Measurements from ENCODE around the gene NBEAL2. TPM values are rescaled to one million over a fixed set of nuclear protein-coding genes. Genes with fewer than 3 reads are reported as not detected.

NBEAL2 gene
- polyA plus RNA-seq, 1 donor from 2014 or later: 3.3 TPM

- Histone ChIP-seq H3K36me3 (ENCODE audit: insufficient read depth, low read length) (no peaks in the 10 kb centered on the region), H3K27me3 (ENCODE audit: insufficient read depth, low read depth, low read length) (no peaks in the 10 kb centered on the region), H3K9ac (ENCODE audit: low read length) (no peak overlapping the region)
Measured at GRCh38 chr3:47016934-47017435, 37.5 kb downstream of the NBEAL2 start.

DNA sequence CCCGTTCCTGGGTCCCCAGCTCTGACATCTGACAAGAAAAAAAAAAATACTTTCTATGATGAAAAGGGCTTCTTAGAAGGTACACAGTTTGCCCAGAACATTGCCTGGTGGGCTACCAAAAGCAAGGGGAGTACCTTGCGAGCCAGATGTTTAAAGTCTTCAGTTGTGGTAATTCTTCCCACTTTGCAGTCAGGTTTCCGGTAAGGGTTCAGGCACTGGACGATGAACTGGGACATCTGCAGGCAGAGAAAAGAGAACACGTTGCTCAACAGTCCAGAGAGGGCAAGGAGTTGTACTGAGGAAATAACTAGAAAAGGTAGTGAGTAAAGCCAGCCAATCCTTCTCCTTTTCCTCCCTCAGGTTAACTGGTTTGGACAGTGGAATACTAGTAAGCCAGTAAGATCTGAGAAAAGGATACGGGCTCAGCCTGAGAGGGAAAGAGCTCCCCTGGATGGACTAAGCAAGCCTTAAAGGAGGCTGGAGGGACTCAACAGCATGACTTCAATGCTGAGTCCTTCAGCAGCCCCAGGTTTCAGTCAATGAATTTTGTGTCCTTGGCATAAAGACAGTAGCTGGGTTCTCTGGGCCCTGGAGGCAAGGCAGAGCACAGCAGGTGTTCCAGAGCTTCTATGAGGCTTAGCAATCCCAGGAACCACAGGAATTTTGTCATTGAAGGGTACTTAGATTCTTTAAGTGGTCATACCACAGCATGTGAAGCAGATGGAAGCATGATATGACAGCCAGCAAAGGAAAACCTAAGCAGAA, 38.2 kb downstream of the NBEAL2 start:
- no peaks in the 10 kb centered on the region for H4K20me1 ChIP-seq (ENCODE audit: insufficient read depth)
- no peak overlapping the region for H3K27ac ChIP-seq (ENCODE audit: low read length)
- H3K9ac ChIP-seq (ENCODE audit: low read length): no peak overlapping the region
- no peaks in the 10 kb centered on the region for H3K36me3 ChIP-seq (ENCODE audit: insufficient read depth, low read length)
- H3F3A ChIP-seq (ENCODE audit: insufficient read depth, low read length, poor library complexity, severe bottlenecking): no peaks in the 10 kb centered on the region
- no peak overlapping the region for H2AFZ ChIP-seq (ENCODE audit: low read depth, low read length)
- no peak overlapping the region for H3K4me3 ChIP-seq (ENCODE audit: low read length)
- TF ChIP-seq, protein P1, sequence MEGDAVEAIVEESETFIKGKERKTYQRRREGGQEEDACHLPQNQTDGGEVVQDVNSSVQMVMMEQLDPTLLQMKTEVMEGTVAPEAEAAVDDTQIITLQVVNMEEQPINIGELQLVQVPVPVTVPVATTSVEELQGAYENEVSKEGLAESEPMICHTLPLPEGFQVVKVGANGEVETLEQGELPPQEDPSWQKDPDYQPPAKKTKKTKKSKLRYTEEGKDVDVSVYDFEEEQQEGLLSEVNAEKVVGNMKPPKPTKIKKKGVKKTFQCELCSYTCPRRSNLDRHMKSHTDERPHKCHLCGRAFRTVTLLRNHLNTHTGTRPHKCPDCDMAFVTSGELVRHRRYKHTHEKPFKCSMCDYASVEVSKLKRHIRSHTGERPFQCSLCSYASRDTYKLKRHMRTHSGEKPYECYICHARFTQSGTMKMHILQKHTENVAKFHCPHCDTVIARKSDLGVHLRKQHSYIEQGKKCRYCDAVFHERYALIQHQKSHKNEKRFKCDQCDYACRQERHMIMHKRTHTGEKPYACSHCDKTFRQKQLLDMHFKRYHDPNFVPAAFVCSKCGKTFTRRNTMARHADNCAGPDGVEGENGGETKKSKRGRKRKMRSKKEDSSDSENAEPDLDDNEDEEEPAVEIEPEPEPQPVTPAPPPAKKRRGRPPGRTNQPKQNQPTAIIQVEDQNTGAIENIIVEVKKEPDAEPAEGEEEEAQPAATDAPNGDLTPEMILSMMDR (IDR thresholded peaks at IDR 0.05; ENCODE audit: poor library complexity, severe bottlenecking): no peak
- TF ChIP-seq EZH2 (IDR thresholded peaks at IDR 0.05; ENCODE audit: borderline replicate concordance, insufficient read depth, low read length, poor library complexity, severe bottlenecking) (no peak), MXI1 (conservative IDR thresholded peaks at IDR 0.05; ENCODE audit: poor library complexity, severe bottlenecking) (no peak)
- no peaks in the 10 kb centered on the region for H3K9me2 ChIP-seq (ENCODE audit: insufficient read depth, low read length)
- no peaks in the 10 kb centered on the region for H3K27me3 ChIP-seq (ENCODE audit: insufficient read depth, low read depth, low read length)
- no peak overlapping the region for H3K4me2 ChIP-seq (ENCODE audit: low read length)
- H3K79me2 ChIP-seq (replicated peaks; ENCODE audit: insufficient read depth, low read length): no peaks in the 10 kb centered on the region
- H3K9me3 ChIP-seq (ENCODE audit: low read length): no peaks in the 10 kb centered on the region

More at GRCh38 chr3:47016934-47017435, 37.5 kb downstream of the NBEAL2 start:
- Histone ChIP-seq H3K4me2 (ENCODE audit: low read length) (no peak overlapping the region), H3K9me2 (ENCODE audit: insufficient read depth, low read length) (no peaks in the 10 kb centered on the region), H3K4me3 (ENCODE audit: low read length) (no peak overlapping the region), H3K9me3 (ENCODE audit: low read length) (no peaks in the 10 kb centered on the region), H3K27ac (ENCODE audit: low read length) (no peak overlapping the region), H4K20me1 (ENCODE audit: insufficient read depth) (no peaks in the 10 kb centered on the region), H3K79me2 (replicated peaks; ENCODE audit: insufficient read depth, low read length) (no peaks in the 10 kb centered on the region), H2AFZ (ENCODE audit: low read depth, low read length) (no peak overlapping the region), H3F3A (ENCODE audit: insufficient read depth, low read length, poor library complexity, severe bottlenecking) (no peaks in the 10 kb centered on the region)
- no peak for TF ChIP-seq EZH2 (IDR thresholded peaks at IDR 0.05; ENCODE audit: borderline replicate concordance, insufficient read depth, low read length, poor library complexity, severe bottlenecking)
- no peak for TF ChIP-seq MXI1 (conservative IDR thresholded peaks at IDR 0.05; ENCODE audit: poor library complexity, severe bottlenecking)
- TF ChIP-seq RAD21 (conservative IDR thresholded peaks at IDR 0.05): no peak
- TF ChIP-seq SMC3 (conservative IDR thresholded peaks at IDR 0.05; ENCODE audit: poor library complexity): no peak
- TF ChIP-seq REST (IDR thresholded peaks at IDR 0.05; ENCODE audit: borderline replicate concordance): no peak
- TF ChIP-seq, protein P1 (IDR thresholded peaks at IDR 0.05; ENCODE audit: poor library complexity, severe bottlenecking): no peak

Data from neural cell (in vitro differentiated cells).